NCI-H524 treated with DMSO at 0.1 percent for 48 hours (cell line): ENCODE results near the gene TCF4.

Source experiments
- DNase-seq: peaks from one replicate; lab custom pipeline; 2025; lab: John Stamatoyannopoulos, UW

TCF4 gene

DNA sequence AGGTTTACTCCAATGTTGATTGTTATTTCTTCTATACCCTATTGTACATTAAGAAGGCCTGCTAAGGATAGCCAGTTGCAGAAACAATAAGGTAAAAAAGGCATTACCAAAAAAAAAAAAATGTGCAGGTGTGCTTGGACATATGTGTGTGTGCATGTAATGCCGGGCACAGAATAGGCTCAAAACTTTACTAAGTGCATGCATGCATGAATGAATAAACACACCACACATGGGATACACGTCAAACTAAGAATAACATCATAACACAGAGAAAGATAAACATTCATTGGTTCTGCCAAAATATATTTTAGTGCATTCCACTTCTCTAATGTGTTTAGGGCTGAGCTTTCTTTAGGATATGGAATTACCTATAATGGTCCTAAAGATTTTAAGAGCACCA, 298.2 kb downstream of the TCF4 start:
- DNase-seq, result no peak

GRCh38 chr18:55289048-55289447, 298.9 kb downstream of the TCF4 start:
- no peak for DNase-seq

DNA sequence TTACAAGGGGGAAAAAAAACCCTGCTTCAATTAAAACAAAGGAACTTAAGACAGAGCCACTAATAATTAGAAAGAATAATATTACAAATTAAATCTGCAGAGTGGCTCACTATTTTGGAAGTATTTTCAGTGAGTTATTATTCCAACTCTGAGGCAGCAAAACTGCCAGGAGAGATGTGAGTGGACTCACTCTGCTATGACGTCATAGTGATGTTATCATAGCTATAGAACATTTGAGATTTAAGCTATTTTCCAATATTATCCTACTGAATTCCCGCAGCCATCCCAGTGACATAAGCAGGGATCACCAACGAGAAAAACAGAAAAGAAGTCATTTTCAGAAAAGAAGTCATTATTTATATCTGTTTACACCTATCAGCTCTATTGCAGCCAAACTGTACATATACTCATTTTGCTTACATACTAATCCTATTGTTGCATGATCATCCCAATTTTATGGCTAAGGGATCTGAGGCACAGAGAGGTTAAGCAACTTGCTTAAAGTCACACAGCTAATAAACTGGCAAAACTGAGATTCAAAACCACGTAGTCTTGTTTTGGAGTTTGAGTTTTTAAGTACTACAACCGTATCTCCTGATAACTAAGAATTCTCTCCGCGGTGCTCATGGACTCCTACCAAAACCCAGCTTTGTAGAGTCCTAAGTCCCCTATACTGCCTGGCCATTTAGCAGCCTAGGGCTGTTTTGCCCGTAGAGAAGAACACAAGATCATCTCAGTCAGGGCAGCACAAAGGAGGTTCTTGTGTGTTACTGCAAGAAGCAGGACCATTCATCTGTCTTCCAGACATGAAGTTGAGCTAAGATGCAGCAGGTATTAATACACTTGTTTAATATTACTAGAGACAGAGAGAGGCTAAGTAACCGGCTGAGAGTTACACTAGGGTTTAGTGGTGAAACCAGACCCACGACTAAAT, 299.8 kb downstream of the TCF4 start:
- no peak for DNase-seq

GRCh38 chr18:55287149-55287806, 300.7 kb downstream of the TCF4 start:
- no peak for DNase-seq

GRCh38 chr18:55286257-55286825, 301.7 kb downstream of the TCF4 start:
- no peak for DNase-seq

DNA sequence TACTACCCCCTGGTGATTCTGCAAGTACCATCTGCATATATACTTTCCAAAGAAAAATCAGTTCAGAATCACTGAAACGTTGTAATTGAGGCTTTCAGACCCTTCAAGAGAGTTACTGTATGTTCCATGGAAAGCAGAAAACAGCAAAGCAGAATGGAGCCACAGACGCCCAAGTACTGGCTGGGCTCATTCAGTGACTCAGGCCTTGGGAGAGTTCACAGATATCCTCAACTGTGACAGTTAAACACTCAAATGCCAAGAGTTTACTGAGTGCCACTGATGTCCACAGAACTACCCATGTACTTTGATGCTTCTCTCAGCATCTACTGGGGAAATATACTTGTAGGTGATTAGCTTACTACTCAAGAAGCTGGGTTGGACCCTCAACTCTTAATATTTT, 303.4 kb downstream of the TCF4 start:
- DNase-seq, result no peak

DNA sequence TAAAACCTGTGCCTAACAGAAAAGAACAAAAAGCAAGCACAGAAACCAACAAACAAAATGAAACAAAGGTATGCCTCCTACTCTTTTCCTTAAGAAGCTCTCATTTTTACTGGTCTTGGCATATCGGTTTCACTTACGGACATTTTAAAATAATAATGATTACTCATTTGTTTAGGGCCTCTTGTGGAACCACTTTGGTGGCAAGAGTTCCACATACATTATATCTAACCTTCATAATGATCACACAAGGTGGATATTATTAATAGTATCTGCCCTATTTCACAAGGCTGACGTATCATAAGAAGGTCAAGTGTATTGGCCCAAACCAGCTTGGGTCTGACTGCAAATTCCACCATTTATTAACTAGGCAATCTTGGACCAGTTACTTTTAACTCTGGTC, 304.7 kb downstream of the TCF4 start:
- DNase-seq, result no peak

DNA sequence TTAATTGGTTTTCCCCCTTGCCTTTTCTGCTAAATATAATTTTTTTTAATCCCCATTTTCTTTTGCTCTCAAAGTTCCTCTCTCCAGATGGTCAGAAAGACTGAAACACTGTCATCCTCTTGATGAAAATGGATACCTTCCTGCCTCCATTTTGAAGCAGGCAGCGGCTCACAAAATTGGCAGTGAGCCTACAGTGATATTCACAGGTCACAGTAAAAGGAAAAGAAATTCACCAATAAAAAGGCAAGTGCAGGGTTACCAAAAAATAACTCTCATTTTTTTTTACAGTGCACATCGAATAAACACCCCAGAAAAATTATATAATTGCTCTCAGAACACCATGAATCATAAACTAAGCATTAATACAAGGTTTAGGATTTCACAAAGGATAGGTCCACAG, 307.5 kb downstream of the TCF4 start:
- peak; percentile 72 for DNase-seq

DNA sequence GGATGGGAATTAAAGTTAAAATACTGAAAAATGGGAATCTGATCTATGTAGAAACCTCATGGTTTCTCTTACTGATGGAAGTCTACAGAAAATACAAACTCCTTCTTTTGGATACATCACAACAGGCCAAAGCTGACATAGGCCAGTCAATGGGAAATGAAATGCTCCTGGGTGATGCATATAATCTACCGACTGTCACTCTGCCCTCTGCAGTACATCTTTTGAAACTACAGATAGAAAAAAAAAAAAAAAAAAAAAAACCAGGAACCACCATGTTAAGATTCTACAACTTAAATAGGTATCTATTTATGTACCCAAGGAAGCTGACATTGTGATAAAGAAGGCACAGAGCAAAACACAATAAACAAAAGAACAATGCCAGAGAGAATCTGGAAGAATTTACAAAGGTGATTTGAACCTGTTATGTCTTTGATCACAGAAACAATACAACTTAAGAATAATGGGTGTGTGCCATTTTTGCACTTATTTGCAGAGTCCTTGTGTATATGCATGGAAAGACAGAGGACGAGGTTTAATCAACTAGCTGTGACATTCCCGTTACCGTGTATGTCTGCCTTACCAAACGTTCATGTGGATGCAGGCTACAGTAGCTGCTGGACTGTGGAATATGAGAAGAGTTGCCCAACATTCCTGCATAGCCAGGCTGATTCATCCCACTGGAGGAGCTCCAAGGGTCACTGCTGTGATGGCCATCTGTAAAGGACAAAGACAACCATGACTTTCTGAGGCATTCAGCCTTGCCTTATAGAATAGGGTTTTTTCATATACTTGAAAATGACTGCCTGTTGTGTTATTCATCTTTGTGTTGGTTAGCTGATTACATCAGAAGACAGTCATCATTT, 312.7 kb downstream of the TCF4 start:
- no peak for DNase-seq

DNA sequence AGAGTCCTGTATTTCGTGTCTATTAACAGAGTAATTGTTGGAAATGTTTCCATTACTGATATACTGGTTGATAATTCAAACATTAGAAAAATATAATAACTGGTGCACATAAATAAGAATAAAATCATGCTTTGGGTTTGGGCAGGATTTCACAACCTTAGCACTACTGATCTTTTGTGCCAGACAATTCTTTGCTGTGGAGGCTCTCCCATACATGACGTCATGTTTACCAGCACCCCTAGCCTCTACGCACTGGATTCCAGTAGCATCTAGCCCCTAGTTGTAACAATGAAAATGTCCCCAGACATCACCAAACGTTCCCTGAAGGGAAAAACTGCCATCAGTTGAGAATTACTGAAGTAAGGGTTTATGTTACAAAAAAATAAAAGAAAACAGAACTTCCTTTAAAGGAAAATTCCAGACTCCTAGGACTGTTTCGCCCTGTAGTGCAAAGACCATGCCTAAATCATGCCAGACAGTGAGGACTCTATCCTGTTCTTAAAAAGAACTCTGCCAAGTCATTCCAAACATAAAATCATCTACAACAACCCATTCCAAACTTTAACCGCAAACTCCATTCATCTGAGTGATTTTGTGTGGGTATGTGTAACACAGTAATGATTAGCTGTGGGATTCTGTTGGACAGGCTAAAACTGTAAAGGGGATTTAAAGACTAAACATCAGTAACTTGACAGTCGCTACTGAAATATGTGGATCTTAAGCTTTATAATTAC, 315.3 kb downstream of the TCF4 start:
- DNase-seq, result no peak

- no peak for DNase-seq
Measured at GRCh38 chr18:55269622-55270021, 318.4 kb downstream of the TCF4 start.

DNA sequence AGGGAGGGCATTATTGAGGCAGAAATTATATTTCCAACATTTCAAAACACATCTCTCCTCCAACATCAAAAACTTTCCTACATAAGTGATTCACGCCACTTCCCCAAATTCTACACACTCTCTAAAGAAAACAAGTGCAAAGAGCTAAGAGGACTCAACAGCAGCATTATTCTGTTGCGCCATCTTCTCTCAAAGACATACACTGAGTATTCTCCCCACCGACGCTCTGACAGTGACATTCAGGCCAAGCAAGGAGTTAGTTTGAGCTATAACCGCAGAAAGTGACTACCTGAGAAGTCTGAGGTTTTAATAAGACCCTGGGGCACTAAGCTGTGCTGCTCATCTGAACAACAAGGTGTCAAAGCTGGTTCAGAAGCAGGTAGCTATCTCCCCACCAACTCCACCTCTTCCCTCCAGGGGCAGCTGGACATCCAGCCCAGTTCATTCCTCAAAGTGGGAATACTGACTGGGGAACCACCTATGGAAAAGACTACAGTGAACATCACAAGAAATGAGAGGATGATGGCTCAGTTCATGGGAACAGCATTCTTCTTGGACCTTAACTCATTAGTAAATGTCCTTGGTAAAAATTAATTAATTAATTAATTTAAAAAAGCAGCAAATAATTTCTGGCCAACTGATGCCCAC, 319.2 kb downstream of the TCF4 start:
- DNase-seq, result no peak

- no peak for DNase-seq
Measured at GRCh38 chr18:55268151-55268601, 319.8 kb downstream of the TCF4 start.

DNA sequence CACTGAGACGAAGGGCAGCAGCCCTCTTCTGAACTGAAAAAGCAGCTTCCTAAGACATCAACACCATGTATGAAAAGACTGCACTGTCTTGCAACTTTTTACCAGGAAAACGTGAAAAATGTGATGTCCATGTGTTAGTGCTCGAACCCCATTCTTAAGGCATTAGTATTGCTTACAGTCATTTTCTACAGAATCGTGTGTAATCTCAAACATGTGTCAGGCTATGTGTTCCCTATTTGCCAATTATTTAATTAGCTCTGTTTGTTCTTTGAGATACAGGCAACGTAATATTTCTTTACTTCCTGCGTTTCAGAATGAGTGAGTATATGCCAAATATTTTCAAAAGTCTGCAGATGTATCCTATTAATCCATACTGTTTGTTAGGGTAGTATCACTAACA, 321.0 kb downstream of the TCF4 start:
- no peak for DNase-seq

DNA sequence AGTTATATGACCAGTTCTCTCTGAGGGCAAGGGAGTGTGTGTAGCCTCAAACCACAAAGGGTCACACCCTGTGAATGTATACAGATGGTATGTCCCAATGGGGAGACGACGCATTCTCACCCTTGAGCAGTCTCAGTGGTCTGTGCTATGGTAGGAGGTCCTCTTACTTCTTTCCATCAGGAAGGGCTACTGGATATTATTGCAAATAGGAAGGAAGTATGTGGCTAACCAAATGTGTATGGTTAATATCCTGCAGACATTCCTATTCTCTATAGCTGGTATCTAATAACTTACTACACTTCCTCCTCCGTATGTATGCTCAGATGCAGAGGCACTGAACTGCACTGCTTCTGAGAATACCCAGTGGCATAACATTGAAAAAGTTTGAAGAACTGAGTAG, 322.0 kb downstream of the TCF4 start:
- DNase-seq, result no peak

GRCh38 chr18:55265130-55265675, 322.8 kb downstream of the TCF4 start:
- no peak for DNase-seq

DNA sequence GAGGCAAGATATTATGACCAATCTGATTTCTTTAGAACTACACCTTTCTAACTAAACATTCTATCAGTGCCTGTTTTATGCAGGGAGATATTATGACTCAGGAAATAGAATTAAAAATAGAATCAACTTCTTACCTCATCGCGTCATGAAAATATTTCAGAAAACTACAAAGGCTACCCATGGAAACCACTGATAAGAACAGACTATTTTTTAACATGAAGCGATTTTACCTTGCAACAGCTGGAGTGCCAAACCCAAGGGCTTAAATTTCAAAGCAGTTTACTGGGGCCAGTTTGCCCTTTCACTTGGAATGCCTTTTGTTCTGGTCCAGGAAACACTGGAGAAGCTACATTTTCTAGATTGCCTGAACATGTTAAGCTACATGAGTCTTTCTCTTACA, 323.9 kb downstream of the TCF4 start:
- DNase-seq, result no peak

DNA sequence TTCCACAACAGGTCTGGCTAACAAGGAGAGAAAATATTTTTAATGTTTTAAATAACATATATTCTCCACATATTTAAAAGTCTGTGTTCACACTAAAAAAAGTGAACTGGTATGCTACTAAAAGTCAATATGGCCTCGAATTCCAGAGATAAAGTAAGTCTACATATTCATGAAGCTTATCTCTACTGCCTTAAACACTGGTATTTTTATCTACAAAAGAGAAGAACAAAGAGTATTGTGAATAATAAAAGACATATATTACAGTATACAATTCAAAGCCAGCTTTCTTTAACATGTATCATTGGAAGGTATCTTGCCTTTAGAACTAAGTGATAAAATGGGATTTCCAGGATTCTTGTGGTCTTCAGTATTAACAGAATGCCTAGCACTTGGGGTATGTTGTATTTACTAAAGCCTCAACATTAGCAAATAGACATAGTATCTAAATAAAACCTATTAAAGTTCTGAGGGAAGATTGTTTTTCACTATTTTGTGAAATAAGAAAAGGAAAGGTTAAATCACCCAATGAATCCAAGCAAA, 325.9 kb downstream of the TCF4 start:
- DNase-seq, result no peak

GRCh38 chr18:55261253-55261652, 326.7 kb downstream of the TCF4 start:
- DNase-seq, result no peak

DNA sequence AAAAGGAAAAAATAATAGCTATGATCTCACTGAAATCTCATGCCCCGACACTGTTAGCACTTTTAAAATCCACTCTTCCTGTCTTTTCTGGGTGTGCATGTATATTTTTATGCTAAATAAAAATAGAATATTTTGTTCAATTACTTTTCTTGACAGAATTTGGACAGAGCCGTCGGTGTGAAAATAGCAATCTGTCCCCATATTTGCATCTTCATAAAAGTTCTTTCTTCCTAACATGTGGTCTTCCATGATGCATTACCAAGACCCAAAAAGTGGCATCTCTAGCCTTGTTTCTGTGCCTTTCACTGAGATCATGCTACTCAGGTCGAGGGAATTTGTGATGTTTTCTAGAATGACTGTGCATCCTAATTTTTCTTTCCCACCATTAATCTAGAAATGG, 329.9 kb downstream of the TCF4 start:
- no peak for DNase-seq
